Measurements from ENCODE around the gene NAGK. TPM values are rescaled to one million over a fixed set of nuclear protein-coding genes. Genes with fewer than 3 reads are reported as not detected.
"Not testable (repeated sequence)": the region's sequence is repeated elsewhere in the genome, so short reads cannot be mapped to it uniquely, and the experiment has no call there.

The NAGK gene
- total RNA-seq, 1 donor from 2014 or later: 138 TPM

- TF ChIP-seq, protein P1, sequence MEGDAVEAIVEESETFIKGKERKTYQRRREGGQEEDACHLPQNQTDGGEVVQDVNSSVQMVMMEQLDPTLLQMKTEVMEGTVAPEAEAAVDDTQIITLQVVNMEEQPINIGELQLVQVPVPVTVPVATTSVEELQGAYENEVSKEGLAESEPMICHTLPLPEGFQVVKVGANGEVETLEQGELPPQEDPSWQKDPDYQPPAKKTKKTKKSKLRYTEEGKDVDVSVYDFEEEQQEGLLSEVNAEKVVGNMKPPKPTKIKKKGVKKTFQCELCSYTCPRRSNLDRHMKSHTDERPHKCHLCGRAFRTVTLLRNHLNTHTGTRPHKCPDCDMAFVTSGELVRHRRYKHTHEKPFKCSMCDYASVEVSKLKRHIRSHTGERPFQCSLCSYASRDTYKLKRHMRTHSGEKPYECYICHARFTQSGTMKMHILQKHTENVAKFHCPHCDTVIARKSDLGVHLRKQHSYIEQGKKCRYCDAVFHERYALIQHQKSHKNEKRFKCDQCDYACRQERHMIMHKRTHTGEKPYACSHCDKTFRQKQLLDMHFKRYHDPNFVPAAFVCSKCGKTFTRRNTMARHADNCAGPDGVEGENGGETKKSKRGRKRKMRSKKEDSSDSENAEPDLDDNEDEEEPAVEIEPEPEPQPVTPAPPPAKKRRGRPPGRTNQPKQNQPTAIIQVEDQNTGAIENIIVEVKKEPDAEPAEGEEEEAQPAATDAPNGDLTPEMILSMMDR (IDR thresholded peaks at IDR 0.05; ENCODE audit: insufficient read depth, low read length, poor library complexity, severe bottlenecking): no peak
These were observed 23.3 kb upstream of the NAGK start for GRCh38 chr2:71045151-71045550.

DNA sequence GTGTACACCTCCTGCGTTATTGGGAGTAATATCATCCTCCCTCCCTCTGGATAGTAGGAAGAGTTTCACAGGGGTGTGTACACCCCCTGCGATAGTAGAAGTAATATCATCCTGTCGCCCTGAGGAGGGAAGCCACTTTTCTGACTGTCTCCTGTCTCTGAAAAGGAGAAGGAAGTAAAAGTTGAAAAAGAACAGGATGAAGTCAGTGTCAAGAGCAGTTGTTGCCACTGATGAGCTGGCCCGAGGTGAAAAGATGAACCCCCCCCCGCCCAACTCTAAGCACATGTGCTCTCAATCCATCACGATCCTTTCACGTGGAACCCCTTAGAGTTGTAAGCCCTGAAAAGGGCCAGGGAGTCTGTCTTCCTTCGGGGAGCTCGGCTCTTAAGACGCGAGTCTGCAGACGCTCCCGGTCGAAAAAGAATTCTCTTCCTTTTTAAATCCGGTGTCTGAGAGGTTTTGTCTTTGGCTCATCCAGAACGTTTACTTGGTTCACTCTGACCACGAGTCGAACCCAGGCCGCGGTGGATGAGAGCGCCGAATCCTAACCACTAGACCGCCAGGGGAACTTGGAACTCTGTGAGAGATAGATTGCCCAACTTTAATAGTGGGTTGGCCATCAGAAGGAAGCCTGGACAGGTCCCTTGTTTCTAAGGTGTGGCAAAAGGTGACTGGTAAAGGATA, 22.4 kb upstream of the NAGK start:
- Histone ChIP-seq H3K4me3 (ENCODE audit: low read depth, low read length) (no peak overlapping the region), H3K27me3 (ENCODE audit: control insufficient read depth, insufficient read depth, low read length) (no peaks in the 10 kb centered on the region), H3K36me3 (ENCODE audit: control insufficient read depth, insufficient read depth, low read length) (no peaks in the 10 kb centered on the region)
- no peak for DNase-seq (ENCODE audit: low read depth)
- TF ChIP-seq, protein P1 (IDR thresholded peaks at IDR 0.05; ENCODE audit: insufficient read depth, low read length, poor library complexity, severe bottlenecking): no peak

More at GRCh38 chr2:71045151-71045550, 23.3 kb upstream of the NAGK start:
- Histone ChIP-seq H3K4me3 (ENCODE audit: low read depth, low read length) (no peak overlapping the region), H3K36me3 (ENCODE audit: control insufficient read depth, insufficient read depth, low read length) (no peaks in the 10 kb centered on the region), H3K27me3 (ENCODE audit: control insufficient read depth, insufficient read depth, low read length) (no peaks in the 10 kb centered on the region)
- no peak for DNase-seq (ENCODE audit: low read depth)

GRCh38 chr2:71048096-71048495, 20.4 kb upstream of the NAGK start:
- Histone ChIP-seq H3K27me3 (ENCODE audit: control insufficient read depth, insufficient read depth, low read length) (no peaks in the 10 kb centered on the region), H3K36me3 (ENCODE audit: control insufficient read depth, insufficient read depth, low read length) (no peaks in the 10 kb centered on the region), H3K4me3 (ENCODE audit: low read depth, low read length) (no peak overlapping the region)
- TF ChIP-seq, protein P1 (IDR thresholded peaks at IDR 0.05; ENCODE audit: insufficient read depth, low read length, poor library complexity, severe bottlenecking): no peak
- DNase-seq (ENCODE audit: low read depth): no peak

GRCh38 chr2:71049704-71050360, 18.6 kb upstream of the NAGK start:
- DNase-seq (ENCODE audit: low read depth); H3K27me3 ChIP-seq (ENCODE audit: control insufficient read depth, insufficient read depth, low read length); H3K36me3 ChIP-seq (ENCODE audit: control insufficient read depth, insufficient read depth, low read length); H3K4me3 ChIP-seq (ENCODE audit: low read depth, low read length): not testable (repeated sequence)

- not testable (repeated sequence) for DNase-seq (ENCODE audit: low read depth); H3K36me3 ChIP-seq (ENCODE audit: control insufficient read depth, insufficient read depth, low read length); H3K27me3 ChIP-seq (ENCODE audit: control insufficient read depth, insufficient read depth, low read length); H3K4me3 ChIP-seq (ENCODE audit: low read depth, low read length)
These were observed 13.2 kb upstream of the NAGK start for GRCh38 chr2:71055206-71055740.

GRCh38 chr2:71060211-71060610, 8.2 kb upstream of the NAGK start:
- no peak for DNase-seq (ENCODE audit: low read depth)
- no peaks in the 10 kb centered on the region for H3K36me3 ChIP-seq (ENCODE audit: control insufficient read depth, insufficient read depth, low read length)
- TF ChIP-seq, protein P1 (IDR thresholded peaks at IDR 0.05; ENCODE audit: insufficient read depth, low read length, poor library complexity, severe bottlenecking): no peak
- no peak overlapping the region for H3K4me3 ChIP-seq (ENCODE audit: low read depth, low read length)
- H3K27me3 ChIP-seq (ENCODE audit: control insufficient read depth, insufficient read depth, low read length): peaks cover 4% of the 10 kb centered on the region

All from kidney epithelial cell (primary cell).